Activated CD4-positive, alpha-beta memory T cell treated with anti-CD3 and anti-CD28 coated beads for 36 hours (primary cell): ENCODE results near the gene TPM3. TPM values are rescaled to one million over a fixed set of nuclear protein-coding genes. Genes with fewer than 3 reads are reported as not detected.
A peak's percentile ranks its signal among the peaks of the same experiment; 100 is the strongest.

Experiments used
- CTCF ChIA-PET: fragments of 350-600 bp; sonication (Branson Sonifier 250); formaldehyde crosslinking; loops from one replicate; lab custom pipeline; 2021; ENCODE audit warnings: antibody characterized with exemption, inconsistent platforms; lab: Charles Lee
- POLR2A ChIA-PET: fragments of 350-600 bp; sonication (Branson Sonifier 250); formaldehyde crosslinking; loops from one replicate; lab custom pipeline; 2021; ENCODE audit warnings: antibody characterized with exemption; lab: Charles Lee
- DNase-seq: peaks from one replicate; pipeline ENCODE4 v3.0.0-alpha.2; 2020
- H3K27ac Mint-ChIP-seq: one replicate; pipeline ENCODE4 v1.8.0; 2021; ENCODE audit warnings: mixed read lengths
- H3K27me3 Mint-ChIP-seq: one replicate; pipeline ENCODE4 v1.8.0; 2021; ENCODE audit warnings: mixed read lengths
- H3K36me3 Mint-ChIP-seq: one replicate; pipeline ENCODE4 v1.8.0; 2021; ENCODE audit warnings: mixed read lengths
- H3K4me1 Mint-ChIP-seq: one replicate; pipeline ENCODE4 v1.8.0; 2021; ENCODE audit warnings: low read depth, mixed read lengths
- H3K4me3 Mint-ChIP-seq: one replicate; pipeline ENCODE4 v1.8.0; 2021; ENCODE audit warnings: mild to moderate bottlenecking, mixed read lengths
- H3K9me3 Mint-ChIP-seq: one replicate; pipeline ENCODE4 v1.8.0; 2021; ENCODE audit warnings: mixed read lengths
- intact Hi-C: fragments of 100-400 bp; cut with micrococcal nuclease; formaldehyde crosslinking; loops from one replicate; pipeline ENCODE4 v1.15.1; 2023
- total RNA-seq, 2 experiments: library from RNA; stranded (reverse); gene quantifications; one replicate each; pipeline ENCODE4 v1.2.3, GENCODE V29; 2021

The TPM3 gene
- total RNA-seq, 2 experiments from 2014 or later, result 726 to 736 TPM

- Mint-ChIP-seq H3K9me3 (no peaks in the 10 kb centered on the region), H3K4me1 (peaks cover 45% of the 10 kb centered on the region), H3K27ac (peak overlapping the region; percentile 96), H3K4me3 (peak overlapping the region; percentile 98), H3K27me3 (no peaks in the 10 kb centered on the region), H3K36me3 (peaks cover 40% of the 10 kb centered on the region)
- ChIA-PET CTCF (interaction anchor here (0.7 to 2.0 kb wide), 5 partner anchors 12 to 152 kb away, joined by 3 to 10 read pairs (median 4); no protein-coding TSS in a partner anchor), POLR2A (interaction anchor here (0.6 to 3.4 kb wide), 15 partner anchors 8 to 192 kb away, joined by 3 to 21 read pairs (median 4); partner anchors contain the start of genes RPS27 and UBAP2L)
- DNase-seq, result peak; percentile 92
- intact Hi-C loops, result loop anchor here (1.0 to 5.0 kb wide), 7 partner anchors 11 to 259 kb away; partner anchors contain the start of genes ATP8B2, RPS27 and UBAP2L
These were observed 9.4 kb downstream of the TPM3 start for GRCh38 chr1:154182344-154183045.

- H3K9me3 Mint-ChIP-seq, result no peaks in the 10 kb centered on the region
- no peak for DNase-seq
- peak overlapping the region; percentile 98 for H3K4me3 Mint-ChIP-seq
- H3K27ac Mint-ChIP-seq, result peak overlapping the region; percentile 96
- no peaks in the 10 kb centered on the region for H3K27me3 Mint-ChIP-seq
- H3K36me3 Mint-ChIP-seq, result peaks cover 46% of the 10 kb centered on the region
- CTCF ChIA-PET, result interaction anchor here (0.7 to 2.0 kb wide), 5 partner anchors 12 to 153 kb away, joined by 3 to 10 read pairs (median 4); no protein-coding TSS in a partner anchor
- intact Hi-C loops, result loop anchor here (1.0 to 5.0 kb wide), 6 partner anchors 11 to 259 kb away; partner anchors contain the start of genes ATP8B2 and RPS27
- POLR2A ChIA-PET, result interaction anchor here (0.6 to 3.4 kb wide), 14 partner anchors 8 to 191 kb away, joined by 3 to 21 read pairs (median 4); partner anchors contain the start of genes RPS27 and UBAP2L
- H3K4me1 Mint-ChIP-seq, result peaks cover 50% of the 10 kb centered on the region
These were observed 10.0 kb downstream of the TPM3 start for GRCh38 chr1:154181944-154182343.

GRCh38 chr1:154179946-154180687, 11.8 kb downstream of the TPM3 start:
- ChIA-PET POLR2A (interaction anchor here (2.9 to 3.4 kb wide), 2 partner anchors 9 to 41 kb away, joined by 14 to 21 read pairs; partner anchors contain the start of gene UBAP2L), CTCF (interaction anchor here (0.7 to 1.6 kb wide), 3 partner anchors 20 to 154 kb away, joined by 3 to 5 read pairs (median 3); partner anchors contain the start of gene HAX1)
- intact Hi-C loops, result loop anchor here (5.0 kb wide), 1 partner anchor 147 kb away; the partner anchor contains the start of gene ATP8B2
- Mint-ChIP-seq H3K27ac (peak overlapping the region; percentile 57), H3K9me3 (no peaks in the 10 kb centered on the region), H3K27me3 (no peaks in the 10 kb centered on the region), H3K4me1 (peaks cover 64% of the 10 kb centered on the region), H3K4me3 (peak overlapping the region; percentile 58), H3K36me3 (peaks cover 58% of the 10 kb centered on the region)
- peak; percentile 32 for DNase-seq

- intact Hi-C loops, result no loop called here
- H3K27me3 Mint-ChIP-seq, result no peaks in the 10 kb centered on the region
- POLR2A ChIA-PET, result interaction anchor here (0.9 to 2.9 kb wide), 2 partner anchors 8 to 186 kb away, joined by 3 to 14 read pairs; no protein-coding TSS in a partner anchor
- H3K4me3 Mint-ChIP-seq, result peak overlapping the region; percentile 52
- H3K4me1 Mint-ChIP-seq, result peaks cover 64% of the 10 kb centered on the region
- peak overlapping the region; percentile 57 for H3K27ac Mint-ChIP-seq
- no peaks in the 10 kb centered on the region for H3K9me3 Mint-ChIP-seq
- DNase-seq, result no peak
- peaks cover 61% of the 10 kb centered on the region for H3K36me3 Mint-ChIP-seq
- CTCF ChIA-PET, result interaction anchor here (1.4 to 1.5 kb wide), 2 partner anchors 33 to 40 kb away, joined by 3 to 4 read pairs; no protein-coding TSS in a partner anchor
These were observed 12.7 kb downstream of the TPM3 start for GRCh38 chr1:154178911-154179811.

- intact Hi-C loops, result no loop called here
- DNase-seq, result peak; percentile 42
- ChIA-PET POLR2A (interaction anchor here (0.5 to 1.1 kb wide), 3 partner anchors 20 to 185 kb away, joined by 3 read pairs; no protein-coding TSS in a partner anchor), CTCF (interaction anchor here (1.0 to 1.5 kb wide), 3 partner anchors 32 to 157 kb away, joined by 3 to 6 read pairs (median 4); no protein-coding TSS in a partner anchor)
- Mint-ChIP-seq H3K4me1 (peaks cover 64% of the 10 kb centered on the region), H3K27ac (peak overlapping the region; percentile 57), H3K9me3 (no peaks in the 10 kb centered on the region), H3K4me3 (no peak overlapping the region), H3K27me3 (no peaks in the 10 kb centered on the region), H3K36me3 (peaks cover 62% of the 10 kb centered on the region)
These were observed 13.9 kb downstream of the TPM3 start for GRCh38 chr1:154178013-154178412.

GRCh38 chr1:154176337-154176736, 15.6 kb downstream of the TPM3 start:
- ChIA-PET POLR2A (interaction anchor here (1.0 kb wide), 1 partner anchor 19 kb away, joined by 3 read pairs; no protein-coding TSS in a partner anchor), CTCF (interaction anchor here (0.9 kb wide), 1 partner anchor 11 kb away, joined by 3 read pairs; no protein-coding TSS in a partner anchor)
- H3K9me3 Mint-ChIP-seq, result no peaks in the 10 kb centered on the region
- peaks cover 66% of the 10 kb centered on the region for H3K36me3 Mint-ChIP-seq
- H3K4me3 Mint-ChIP-seq, result no peak overlapping the region
- no peaks in the 10 kb centered on the region for H3K27me3 Mint-ChIP-seq
- intact Hi-C loops, result no loop called here
- peaks cover 75% of the 10 kb centered on the region for H3K4me1 Mint-ChIP-seq
- DNase-seq, result no peak
- H3K27ac Mint-ChIP-seq, result peak overlapping the region; percentile 61

GRCh38 chr1:154174654-154175053, 17.2 kb downstream of the TPM3 start:
- no peaks in the 10 kb centered on the region for H3K27me3 Mint-ChIP-seq
- DNase-seq, result no peak
- no peaks in the 10 kb centered on the region for H3K9me3 Mint-ChIP-seq
- no peak overlapping the region for H3K27ac Mint-ChIP-seq
- ChIA-PET CTCF (no interaction called here), POLR2A (interaction anchor here (1.0 kb wide), 1 partner anchor 7 kb away, joined by 3 read pairs; no protein-coding TSS in a partner anchor)
- H3K4me1 Mint-ChIP-seq, result peaks cover 76% of the 10 kb centered on the region
- no peak overlapping the region for H3K4me3 Mint-ChIP-seq
- intact Hi-C loops, result no loop called here
- H3K36me3 Mint-ChIP-seq, result peaks cover 68% of the 10 kb centered on the region

GRCh38 chr1:154171880-154172279, 20.0 kb downstream of the TPM3 start:
- peaks cover 69% of the 10 kb centered on the region for H3K36me3 Mint-ChIP-seq
- H3K9me3 Mint-ChIP-seq, result no peaks in the 10 kb centered on the region
- H3K27me3 Mint-ChIP-seq, result no peaks in the 10 kb centered on the region
- POLR2A ChIA-PET, result interaction anchor here (1.6 to 3.0 kb wide), 2 partner anchors 9 to 14 kb away, joined by 14 to 21 read pairs; no protein-coding TSS in a partner anchor
- intact Hi-C loops, result loop anchor here (1.0 kb wide), 2 partner anchors 10 to 14 kb away; no protein-coding TSS in a partner anchor
- peak overlapping the region; percentile 53 for H3K27ac Mint-ChIP-seq
- DNase-seq, result no peak
- peaks cover 61% of the 10 kb centered on the region for H3K4me1 Mint-ChIP-seq
- no peak overlapping the region for H3K4me3 Mint-ChIP-seq
- CTCF ChIA-PET, result interaction anchor here (1.2 to 2.3 kb wide), 2 partner anchors 25 to 163 kb away, joined by 3 to 8 read pairs; no protein-coding TSS in a partner anchor

- no peak for DNase-seq
- H3K36me3 Mint-ChIP-seq, result peaks cover 71% of the 10 kb centered on the region
- H3K4me3 Mint-ChIP-seq, result no peak overlapping the region
- ChIA-PET POLR2A (interaction anchor here (0.6 to 3.0 kb wide), 8 partner anchors 10 to 785 kb away, joined by 3 to 21 read pairs (median 4); partner anchors contain the start of gene HAX1), CTCF (interaction anchor here (0.6 to 2.3 kb wide), 5 partner anchors 12 to 165 kb away, joined by 3 to 9 read pairs (median 6); no protein-coding TSS in a partner anchor)
- peaks cover 57% of the 10 kb centered on the region for H3K4me1 Mint-ChIP-seq
- intact Hi-C loops, result loop anchor here (1.0 kb wide), 2 partner anchors 11 to 13 kb away; no protein-coding TSS in a partner anchor
- H3K27ac Mint-ChIP-seq, result peak overlapping the region; percentile 78
- no peaks in the 10 kb centered on the region for H3K9me3 Mint-ChIP-seq
- no peaks in the 10 kb centered on the region for H3K27me3 Mint-ChIP-seq
These were observed 20.7 kb downstream of the TPM3 start for GRCh38 chr1:154171223-154171583.
